ENCODE measurements around the gene MYO1D. TPM values are rescaled to one million over a fixed set of nuclear protein-coding genes. Genes with fewer than 3 reads are reported as not detected.
A peak's percentile ranks its signal among the peaks of the same experiment; 100 is the strongest.

MYO1D gene
- total and polyA plus RNA-seq, 8 donors = 16.7 to 43.0 (median 29.4) TPM

- WGBS, 2 donors = 0 to 1% methylated on average over 59 to 74 of the region's 74 CpGs
- peak; percentile 88 to 91 (median 90) for TF ChIP-seq CTCF (IDR thresholded peaks at IDR 0.05)
Measured at GRCh38 chr17:32444301-32445073, 432.4 kb downstream of the MYO1D start, which contains the start of gene PSMD11. TSS of gene PSMD11 (plus strand) at chr17:32444510. CDS start at chr17:32444524, 14 bp downstream.

DNA sequence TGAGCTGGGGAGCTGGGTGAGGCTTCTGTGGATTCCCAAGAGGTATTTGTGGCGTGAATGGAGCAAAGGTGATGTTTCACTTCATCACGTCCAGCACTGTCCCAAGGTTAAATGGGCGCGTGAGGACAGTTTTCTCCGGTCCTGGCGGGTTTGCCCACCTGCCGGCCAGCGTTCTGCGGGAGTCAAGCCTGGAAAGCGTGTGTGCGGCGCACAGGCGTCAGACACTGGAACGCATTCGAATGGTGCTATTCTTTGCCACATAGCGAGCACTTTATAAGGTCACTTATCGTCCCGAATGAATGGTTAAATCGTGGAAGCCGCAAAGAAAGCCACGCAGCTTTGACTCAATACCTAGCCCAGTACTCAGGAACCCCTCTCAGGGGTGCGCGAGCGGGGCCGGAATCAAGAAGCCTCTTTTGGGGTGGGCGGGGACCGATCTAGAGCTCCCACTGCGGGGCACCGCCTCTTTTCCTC is 433.1 kb downstream of the MYO1D start:
- no peaks in the 10 kb centered on the region for H3K27me3 ChIP-seq
- DNase-seq (no peak), ATAC-seq (peak in 3 of 4 donors; percentile 5 to 12 (median 11)), FAIRE-seq (no peak)
- WGBS, 2 donors = 3 to 4% methylated on average over 29 of the region's 29 CpGs
- no peak overlapping the region for H3K27ac ChIP-seq
- no peaks in the 10 kb centered on the region for H3K9me3 ChIP-seq
- intact Hi-C loops (cut with DNase I) = no loop called here
- peak overlapping the region; percentile 94 to 97 (median 96) for H3K4me3 ChIP-seq
- no peaks in the 10 kb centered on the region for H3K36me3 ChIP-seq
- no peak for TF ChIP-seq CTCF (IDR thresholded peaks at IDR 0.05)
- H3K4me1 ChIP-seq = peaks cover 6 to 19% (median 10%) of the 10 kb centered on the region in 3 donors

More at GRCh38 chr17:32444301-32445073, 432.4 kb downstream of the MYO1D start, which contains the start of gene PSMD11:
- ATAC-seq (peak; percentile 97 to 99 (median 98)), DNase-seq (peak; percentile 97 to 99 (median 98)), FAIRE-seq (no peak)
- Histone ChIP-seq H3K27me3 (no peaks in the 10 kb centered on the region), H3K9me3 (no peaks in the 10 kb centered on the region), H3K36me3 (peaks cover 0 to 4% (median 0%) of the 10 kb centered on the region in 3 donors), H3K4me1 (peaks cover 6 to 19% (median 10%) of the 10 kb centered on the region in 3 donors), H3K4me3 (peak within 1 kb of the TSS; percentile 94 to 97 (median 96)), H3K27ac (peak within 1 kb of the TSS; percentile 53 to 73 (median 68))
- intact Hi-C loops (cut with DNase I) = loop anchor here in 1 of 3 donors (5.0 kb wide), 1 partner anchor 82 kb away; no protein-coding TSS in a partner anchor

Other genes with a start within 250 kb of the MYO1D start
- 10 to 100 TPM; 32.2 to 62.1 (median 36.5) TPM for gene TMEM98, start 51.0 kb upstream of the MYO1D start, total RNA-seq
- 10 to 100 TPM; 16.6 to 38.8 TPM for gene TMEM98, start 51.0 kb upstream of the MYO1D start, polyA plus RNA-seq
- 1 to 10 TPM in 5 of 6 donors, under 1 TPM in 1; 0.59 to 4.8 (median 1.9) TPM for gene SPACA3, start 114.7 kb upstream of the MYO1D start, total RNA-seq
- 1 to 10 TPM; 2.2 to 2.7 TPM for gene SPACA3, start 114.7 kb upstream of the MYO1D start, polyA plus RNA-seq

Data from pancreas (tissue), 10 donors.